ENCODE results near the gene ABCA7.

The ABCA7 gene

GRCh38 chr19:1082928-1083816 is 43.3 kb downstream of the ABCA7 start:
- peaks cover 13% of the 10 kb centered on the region for H3K36me3 ChIP-seq (ENCODE audit: control insufficient read depth, insufficient read depth, low read length, severe bottlenecking)
- H3K4me3 ChIP-seq (ENCODE audit: low read length), result no peak overlapping the region
- H3K9me3 ChIP-seq (ENCODE audit: control insufficient read depth, low read length), result no peaks in the 10 kb centered on the region
- H3K27me3 ChIP-seq (replicated peaks; ENCODE audit: control insufficient read depth, insufficient read depth, low read length), result no peaks in the 10 kb centered on the region
- DNase-seq (ENCODE audit: low read depth), result no peak
- H3K4me1 ChIP-seq (ENCODE audit: control insufficient read depth, insufficient read depth, low read length), result peaks cover 6% of the 10 kb centered on the region
- no peak overlapping the region for H3K9ac ChIP-seq (ENCODE audit: low read length)

DNA sequence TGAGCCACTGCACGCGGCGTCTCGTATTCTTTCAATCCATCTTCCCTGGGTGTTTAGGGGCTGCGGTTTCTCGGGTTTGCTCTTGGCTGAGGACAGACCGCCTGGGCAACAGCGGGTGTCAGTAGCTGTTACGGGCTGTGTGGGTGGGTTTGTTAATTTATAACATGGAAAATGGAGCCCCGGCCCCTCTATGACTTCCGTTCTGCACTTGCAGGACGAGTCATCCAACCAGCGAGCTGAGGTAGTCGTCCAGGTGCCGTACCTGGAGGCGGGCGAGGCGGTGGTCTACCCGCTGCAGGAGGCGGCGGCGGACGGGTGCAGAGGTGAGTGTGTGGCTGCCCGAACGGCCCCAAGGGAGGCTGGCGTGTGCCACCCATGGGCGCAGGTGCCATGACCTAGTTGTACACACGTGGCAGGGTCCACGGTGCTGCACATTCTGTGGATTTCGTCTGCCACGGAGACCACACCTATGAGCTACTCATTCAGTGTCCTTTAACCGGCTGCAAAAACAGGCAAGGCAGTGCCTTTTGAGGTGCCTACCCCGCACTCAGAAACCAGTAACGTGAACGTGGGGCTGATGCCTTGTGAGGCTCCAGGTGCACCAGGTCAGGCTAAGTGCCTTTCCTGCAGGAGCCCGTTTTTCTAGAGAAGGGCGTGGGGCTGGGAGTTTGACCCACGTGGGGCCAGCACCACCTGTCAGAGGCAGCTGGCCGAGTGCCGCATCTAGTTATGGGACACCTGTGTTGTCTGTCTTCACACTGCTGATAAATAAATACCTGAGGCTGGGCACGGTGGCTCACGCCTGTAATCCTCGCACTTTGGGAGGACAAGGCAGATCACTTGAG is 44.3 kb downstream of the ABCA7 start:
- DNase-seq (ENCODE audit: low read depth), result no peak
- Histone ChIP-seq H3K36me3 (ENCODE audit: control insufficient read depth, insufficient read depth, low read length, severe bottlenecking) (peaks cover 24% of the 10 kb centered on the region), H3K4me3 (ENCODE audit: low read length) (no peak overlapping the region), H3K9ac (ENCODE audit: low read length) (no peak overlapping the region), H3K27me3 (replicated peaks; ENCODE audit: control insufficient read depth, insufficient read depth, low read length) (no peaks in the 10 kb centered on the region), H3K9me3 (ENCODE audit: control insufficient read depth, low read length) (no peaks in the 10 kb centered on the region), H3K4me1 (ENCODE audit: control insufficient read depth, insufficient read depth, low read length) (peaks cover 6% of the 10 kb centered on the region)

- H3K27me3 ChIP-seq (replicated peaks; ENCODE audit: control insufficient read depth, insufficient read depth, low read length), result no peaks in the 10 kb centered on the region
- H3K36me3 ChIP-seq (ENCODE audit: control insufficient read depth, insufficient read depth, low read length, severe bottlenecking), result peaks cover 29% of the 10 kb centered on the region
- DNase-seq (ENCODE audit: low read depth), result no peak
- H3K4me3 ChIP-seq (ENCODE audit: low read length), result no peak overlapping the region
- peaks cover 6% of the 10 kb centered on the region for H3K4me1 ChIP-seq (ENCODE audit: control insufficient read depth, insufficient read depth, low read length)
- no peak overlapping the region for H3K9ac ChIP-seq (ENCODE audit: low read length)
- H3K9me3 ChIP-seq (ENCODE audit: control insufficient read depth, low read length), result no peaks in the 10 kb centered on the region
Measured at GRCh38 chr19:1085053-1085658, 45.2 kb downstream of the ABCA7 start.

DNA sequence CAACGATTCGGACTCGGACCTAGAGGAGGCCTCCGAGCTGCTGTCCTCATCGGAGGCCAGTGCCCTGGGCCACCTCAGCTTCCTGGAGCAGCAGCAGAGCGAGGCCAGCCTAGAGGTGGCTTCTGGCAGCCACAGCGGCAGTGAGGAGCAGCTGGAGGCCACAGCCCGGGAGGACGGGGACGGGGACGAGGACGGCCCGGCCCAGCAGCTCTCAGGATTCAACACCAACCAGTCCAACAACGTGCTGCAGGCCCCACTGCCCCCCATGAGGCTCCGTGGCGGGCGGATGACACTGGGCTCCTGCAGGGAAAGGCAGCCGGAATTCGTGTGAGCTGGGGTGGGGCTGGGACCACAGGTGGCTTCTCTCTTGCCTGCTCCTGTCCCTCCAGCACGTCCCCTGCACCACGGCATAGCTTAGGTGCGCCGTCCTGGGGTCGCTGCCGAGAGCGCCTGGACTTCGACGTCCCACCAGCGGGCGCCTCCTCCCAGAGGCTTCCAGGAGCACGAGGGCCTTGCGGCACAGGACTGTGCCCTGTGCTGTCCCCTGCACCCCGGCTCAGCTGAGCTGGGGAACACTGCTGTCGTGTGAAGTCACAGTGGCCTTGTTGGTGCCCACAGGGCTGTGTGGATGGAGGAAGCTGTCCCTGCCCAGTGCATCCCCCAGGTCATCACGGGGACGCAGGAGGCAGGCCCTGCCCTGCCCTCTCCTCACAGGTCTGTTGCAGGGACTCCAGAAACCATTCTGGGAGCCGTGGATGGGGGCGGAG is 46.0 kb downstream of the ABCA7 start:
- H3K36me3 ChIP-seq (ENCODE audit: control insufficient read depth, insufficient read depth, low read length, severe bottlenecking), result peaks cover 32% of the 10 kb centered on the region
- no peak overlapping the region for H3K9ac ChIP-seq (ENCODE audit: low read length)
- peaks cover 6% of the 10 kb centered on the region for H3K4me1 ChIP-seq (ENCODE audit: control insufficient read depth, insufficient read depth, low read length)
- H3K9me3 ChIP-seq (ENCODE audit: control insufficient read depth, low read length), result no peaks in the 10 kb centered on the region
- no peaks in the 10 kb centered on the region for H3K27me3 ChIP-seq (replicated peaks; ENCODE audit: control insufficient read depth, insufficient read depth, low read length)
- DNase-seq (ENCODE audit: low read depth), result no peak
- H3K4me3 ChIP-seq (ENCODE audit: low read length), result no peak overlapping the region

GRCh38 chr19:1086613-1087012 is 46.7 kb downstream of the ABCA7 start:
- no peak for DNase-seq (ENCODE audit: low read depth)
- Histone ChIP-seq H3K9ac (ENCODE audit: low read length) (no peak overlapping the region), H3K36me3 (ENCODE audit: control insufficient read depth, insufficient read depth, low read length, severe bottlenecking) (peaks cover 39% of the 10 kb centered on the region), H3K4me1 (ENCODE audit: control insufficient read depth, insufficient read depth, low read length) (peaks cover 6% of the 10 kb centered on the region), H3K9me3 (ENCODE audit: control insufficient read depth, low read length) (no peaks in the 10 kb centered on the region), H3K4me3 (ENCODE audit: low read length) (no peak overlapping the region), H3K27me3 (replicated peaks; ENCODE audit: control insufficient read depth, insufficient read depth, low read length) (no peaks in the 10 kb centered on the region)

- H3K9ac ChIP-seq (ENCODE audit: low read length), result peak overlapping the region; percentile 2
- H3K36me3 ChIP-seq (ENCODE audit: control insufficient read depth, insufficient read depth, low read length, severe bottlenecking), result peaks cover 48% of the 10 kb centered on the region
- peaks cover 6% of the 10 kb centered on the region for H3K4me1 ChIP-seq (ENCODE audit: control insufficient read depth, insufficient read depth, low read length)
- DNase-seq (ENCODE audit: low read depth), result no peak
- H3K27me3 ChIP-seq (replicated peaks; ENCODE audit: control insufficient read depth, insufficient read depth, low read length), result no peaks in the 10 kb centered on the region
- no peak overlapping the region for H3K4me3 ChIP-seq (ENCODE audit: low read length)
- no peaks in the 10 kb centered on the region for H3K9me3 ChIP-seq (ENCODE audit: control insufficient read depth, low read length)
Measured at GRCh38 chr19:1087813-1088415, 48.0 kb downstream of the ABCA7 start.

- H3K36me3 ChIP-seq (ENCODE audit: control insufficient read depth, insufficient read depth, low read length, severe bottlenecking), result peaks cover 51% of the 10 kb centered on the region
Measured at GRCh38 chr19:1088416-1089010, 48.6 kb downstream of the ABCA7 start.

GRCh38 chr19:1089126-1089771 is 49.3 kb downstream of the ABCA7 start:
- H3K9me3 ChIP-seq (ENCODE audit: control insufficient read depth, low read length), result no peaks in the 10 kb centered on the region
- no peaks in the 10 kb centered on the region for H3K27me3 ChIP-seq (replicated peaks; ENCODE audit: control insufficient read depth, insufficient read depth, low read length)
- H3K4me3 ChIP-seq (ENCODE audit: low read length), result no peak overlapping the region
- no peak for DNase-seq (ENCODE audit: low read depth)
- peaks cover 51% of the 10 kb centered on the region for H3K36me3 ChIP-seq (ENCODE audit: control insufficient read depth, insufficient read depth, low read length, severe bottlenecking)
- H3K9ac ChIP-seq (ENCODE audit: low read length), result no peak overlapping the region
- H3K4me1 ChIP-seq (ENCODE audit: control insufficient read depth, insufficient read depth, low read length), result peaks cover 19% of the 10 kb centered on the region

More at GRCh38 chr19:1088416-1089010, 48.6 kb downstream of the ABCA7 start:
- DNase-seq (ENCODE audit: low read depth), result no peak
- Histone ChIP-seq H3K9ac (ENCODE audit: low read length) (peak overlapping the region; percentile 2), H3K27me3 (replicated peaks; ENCODE audit: control insufficient read depth, insufficient read depth, low read length) (no peaks in the 10 kb centered on the region), H3K9me3 (ENCODE audit: control insufficient read depth, low read length) (no peaks in the 10 kb centered on the region), H3K4me1 (ENCODE audit: control insufficient read depth, insufficient read depth, low read length) (peaks cover 12% of the 10 kb centered on the region), H3K4me3 (ENCODE audit: low read length) (no peak overlapping the region)

- peaks cover 51% of the 10 kb centered on the region for H3K36me3 ChIP-seq (ENCODE audit: control insufficient read depth, insufficient read depth, low read length, severe bottlenecking)
- H3K4me1 ChIP-seq (ENCODE audit: control insufficient read depth, insufficient read depth, low read length), result peaks cover 19% of the 10 kb centered on the region
- no peak for DNase-seq (ENCODE audit: low read depth)
- no peak overlapping the region for H3K9ac ChIP-seq (ENCODE audit: low read length)
- H3K4me3 ChIP-seq (ENCODE audit: low read length), result no peak overlapping the region
- H3K27me3 ChIP-seq (replicated peaks; ENCODE audit: control insufficient read depth, insufficient read depth, low read length), result no peaks in the 10 kb centered on the region
- no peaks in the 10 kb centered on the region for H3K9me3 ChIP-seq (ENCODE audit: control insufficient read depth, low read length)
Measured at GRCh38 chr19:1089891-1090290, 50.0 kb downstream of the ABCA7 start.

Data from adipocyte (in vitro differentiated cells).